Common myeloid progenitor, CD34-positive (primary cell): ENCODE results near the gene F2RL1.
A peak's percentile ranks its signal among the peaks of the same experiment; 100 is the strongest.
"Not testable (repeated sequence)": the region's sequence is repeated elsewhere in the genome, so short reads cannot be mapped to it uniquely, and the experiment has no call there.

Source experiments
- CTCF ChIA-PET: fragments of 350-600 bp; sonication (Branson Sonifier 250); formaldehyde crosslinking; loops from one replicate; lab custom pipeline; 2021; ENCODE audit warnings: antibody characterized with exemption; lab: Charles Lee
- POLR2A ChIA-PET: fragments of 350-600 bp; sonication (Branson Sonifier 250); formaldehyde crosslinking; loops from one replicate; lab custom pipeline; 2021; ENCODE audit warnings: antibody characterized with exemption; lab: Charles Lee
- DNase-seq, 3 donors: peaks; one replicate each; pipeline versions ENCODE4 v3.0.0 to v3.0.0-alpha.2; 2013
- H3K27ac ChIP-seq, 2 experiments: 1 replicate in 1 of 2; 2 replicates in 1 of 2; pipeline ENCODE4 v1.7.0; 2013; ENCODE audit warnings: inconsistent platforms in 2 of 2, low read length in 2 of 2, mild to moderate bottlenecking in 2 of 2, low read depth in 1 of 2, moderate library complexity in 1 of 2; ENCODE audit not compliant: severe bottlenecking in 2 of 2, insufficient read depth in 1 of 2, poor library complexity in 1 of 2
- H3K27me3 ChIP-seq, 5 experiments: replicated peaks in 2 of 5; 1 replicate in 3 of 5; 2 replicates in 2 of 5; pipeline versions ENCODE4 v1.6.1 to v1.7.0; 2013; ENCODE audit warnings: low read length in 4 of 5, mild to moderate bottlenecking in 2 of 5, moderate library complexity in 2 of 5, inconsistent platforms in 1 of 5; ENCODE audit not compliant: insufficient read depth in 5 of 5, control insufficient read depth in 4 of 5
- H3K36me3 ChIP-seq, 4 experiments: 1 replicate in 2 of 4; 2 replicates in 2 of 4; pipeline versions ENCODE4 v1.6.1 to v1.7.0; 2013; ENCODE audit warnings: low read length in 3 of 4, control low read depth in 1 of 4, mild to moderate bottlenecking in 1 of 4; ENCODE audit not compliant: control insufficient read depth in 4 of 4, insufficient read depth in 4 of 4
- H3K4me1 ChIP-seq, 4 experiments: 1 replicate in 3 of 4; 2 replicates in 1 of 4; pipeline versions ENCODE4 v1.6.1 to v1.7.1; 2013; ENCODE audit warnings: low read length in 3 of 4, mild to moderate bottlenecking in 3 of 4, control low read depth in 1 of 4, inconsistent platforms in 1 of 4, moderate library complexity in 1 of 4; ENCODE audit not compliant: control insufficient read depth in 4 of 4, insufficient read depth in 4 of 4; ENCODE audit errors: control extremely low read depth in 1 of 4
- H3K4me3 ChIP-seq, 7 experiments: 1 replicate in 4 of 7; 2 replicates in 3 of 7; pipeline versions ENCODE4 v1.5.1 to v1.7.0; 2013; ENCODE audit warnings: mild to moderate bottlenecking in 7 of 7, low read length in 6 of 7, moderate library complexity in 6 of 7, inconsistent platforms in 2 of 7, low read depth in 2 of 7, control low read depth in 1 of 7; ENCODE audit not compliant: insufficient read depth in 4 of 7, control insufficient read depth in 1 of 7; ENCODE audit errors: extremely low read depth in 1 of 7
- H3K9me3 ChIP-seq, 5 experiments: 1 replicate in 4 of 5; 2 replicates in 1 of 5; pipeline versions ENCODE4 v1.6.1 to v1.7.1; 2013; ENCODE audit warnings: low read length in 4 of 5, mild to moderate bottlenecking in 2 of 5, inconsistent platforms in 1 of 5, low read depth in 1 of 5, moderate library complexity in 1 of 5; ENCODE audit not compliant: control insufficient read depth in 4 of 5, insufficient read depth in 2 of 5; ENCODE audit errors: control extremely low read depth in 1 of 5
- WGBS: methylation state at CpG from one replicate; pipeline ENCODE4 v1.1.5; 2013; ENCODE audit not compliant: insufficient coverage; 5-methylcytosine and 5-hydroxymethylcytosine counted together

The F2RL1 gene

DNA sequence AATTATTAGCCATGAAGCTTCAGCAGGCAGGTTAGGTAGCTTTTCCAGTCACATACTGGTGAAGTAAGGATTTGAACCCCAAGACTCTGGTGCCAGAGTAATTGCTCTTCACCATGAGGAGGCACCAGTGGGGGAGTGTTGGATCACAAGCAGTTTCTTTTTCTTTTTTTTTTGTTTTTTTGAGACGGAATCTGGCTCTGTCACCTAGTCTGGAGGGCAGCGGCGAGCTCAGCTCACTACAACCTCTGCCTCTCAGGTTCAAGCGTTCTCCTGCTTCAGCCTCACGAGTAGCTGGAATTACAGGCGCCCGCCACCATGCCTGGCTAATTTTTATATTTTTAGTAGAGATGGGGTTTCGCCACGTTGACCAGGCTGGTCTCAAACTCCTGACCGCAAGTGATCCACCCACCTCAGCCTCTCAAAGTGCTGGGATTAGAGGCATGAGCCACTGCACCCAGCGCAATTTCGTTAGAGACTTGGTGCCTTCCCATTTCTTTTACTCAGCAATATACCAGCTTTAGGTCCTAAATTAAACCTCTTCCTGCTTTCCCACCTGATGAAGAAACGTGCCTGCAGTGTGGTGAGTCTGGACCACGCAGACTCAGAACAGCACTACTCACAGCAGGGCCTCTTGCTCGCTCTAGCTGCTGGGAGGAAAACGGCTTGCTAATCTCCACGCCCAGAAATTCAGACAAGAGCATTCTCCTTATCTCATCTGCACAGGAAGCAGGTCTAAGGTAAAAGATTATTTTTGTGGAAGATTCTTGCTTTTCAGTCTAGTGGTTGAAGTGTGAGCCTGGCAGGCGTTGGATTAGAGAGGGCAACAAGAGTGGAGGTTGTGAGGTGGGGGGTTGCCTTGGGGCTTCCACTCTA lies 30.8 kb downstream of the F2RL1 start, which contains the start of gene S100Z:
TSS of gene S100Z (plus strand) at position 596 of the 873 bp plus-strand sequence. CDS start 25,346 bp downstream, outside the sequence.
- WGBS: 25% methylated on average over 9 of the region's 18 CpGs
- H3K4me1 ChIP-seq: peaks cover 33 to 77% (median 68%) of the 10 kb centered on the region in 4 experiments
- ChIA-PET CTCF (interaction anchor here (0.7 to 2.2 kb wide), 9 partner anchors 9 to 172 kb away, joined by 3 to 12 read pairs (median 4); partner anchors contain the start of genes CRHBP and F2RL1), POLR2A (no interaction called here)
- H3K36me3 ChIP-seq: peaks cover 0 to 6% (median 0%) of the 10 kb centered on the region in 4 experiments
- peak within 1 kb of the TSS in 6 of 7 experiments; percentile 20 to 81 (median 53) for H3K4me3 ChIP-seq
- H3K9me3 ChIP-seq: no peaks in the 10 kb centered on the region
- no peaks in the 10 kb centered on the region for H3K27me3 ChIP-seq
- DNase-seq: peak; percentile 90 to 98 (median 95)
- H3K27ac ChIP-seq: peak within 1 kb of the TSS; percentile 23 to 73

GRCh38 chr5:76850543-76851145 lies 31.8 kb downstream of the F2RL1 start:
- ChIA-PET POLR2A (interaction anchor here (1.4 kb wide), 1 partner anchor 31 kb away, joined by 7 read pairs; no protein-coding TSS in a partner anchor), CTCF (interaction anchor here (0.7 to 2.2 kb wide), 3 partner anchors 9 to 16 kb away, joined by 3 to 12 read pairs (median 5); no protein-coding TSS in a partner anchor)
- Histone ChIP-seq H3K27ac (peak overlapping the region; percentile 23 to 73), H3K4me3 (peak overlapping the region in 6 of 7 experiments; percentile 20 to 81 (median 53)), H3K36me3 (peaks cover 0 to 9% (median 0%) of the 10 kb centered on the region in 4 experiments), H3K9me3 (no peaks in the 10 kb centered on the region), H3K27me3 (no peaks in the 10 kb centered on the region), H3K4me1 (peaks cover 42 to 85% (median 77%) of the 10 kb centered on the region in 4 experiments)
- 80% methylated on average over 8 of the region's 8 CpGs for WGBS
- no peak for DNase-seq

- Histone ChIP-seq H3K36me3 (peaks cover 0 to 9% (median 0%) of the 10 kb centered on the region in 4 experiments), H3K4me1 (peaks cover 48 to 96% (median 89%) of the 10 kb centered on the region in 4 experiments), H3K4me3 (peak overlapping the region in 6 of 7 experiments; percentile 16 to 81 (median 52)), H3K27me3 (no peaks in the 10 kb centered on the region), H3K9me3 (no peaks in the 10 kb centered on the region), H3K27ac (peak overlapping the region; percentile 23 to 73)
- CTCF ChIA-PET: interaction anchor here (1.1 to 1.4 kb wide), 4 partner anchors 10 to 113 kb away, joined by 4 to 5 read pairs (median 4); no protein-coding TSS in a partner anchor
- POLR2A ChIA-PET: interaction anchor here (0.6 to 1.4 kb wide), 3 partner anchors 10 to 83 kb away, joined by 3 to 7 read pairs (median 4); no protein-coding TSS in a partner anchor
- WGBS: 24% methylated on average over 4 of the region's 7 CpGs
- DNase-seq: peak; percentile 40 to 86 (median 79)
Observed at GRCh38 chr5:76851728-76852369, 33.0 kb downstream of the F2RL1 start.

- WGBS: 86% methylated on average over 2 of the region's 2 CpGs
- H3K27me3 ChIP-seq: no peaks in the 10 kb centered on the region
- ChIA-PET CTCF (interaction anchor here (0.8 to 1.3 kb wide), 3 partner anchors 30 to 114 kb away, joined by 3 to 4 read pairs (median 4); no protein-coding TSS in a partner anchor), POLR2A (interaction anchor here (1.0 kb wide), 1 partner anchor 100 kb away, joined by 3 read pairs; the partner anchor contains the start of gene CRHBP)
- H3K36me3 ChIP-seq: peaks cover 0 to 9% (median 0%) of the 10 kb centered on the region in 4 experiments
- peak overlapping the region in 1 of 2 experiments; percentile 73 for H3K27ac ChIP-seq
- no peak for DNase-seq
- H3K4me3 ChIP-seq: peak overlapping the region in 1 of 7 experiments; percentile 81
- H3K4me1 ChIP-seq: peaks cover 42 to 96% (median 94%) of the 10 kb centered on the region in 4 experiments
- H3K9me3 ChIP-seq: no peaks in the 10 kb centered on the region
Observed at GRCh38 chr5:76852772-76853171, 33.9 kb downstream of the F2RL1 start.

- H3K9me3 ChIP-seq, DNase-seq, POLR2A ChIA-PET, H3K4me3 ChIP-seq, H3K27me3 ChIP-seq: not testable (repeated sequence)
- peaks cover 0 to 13% (median 0%) of the 10 kb centered on the region in 4 experiments for H3K36me3 ChIP-seq
- WGBS: no CpG with 5 or more reads among the region's 3 CpGs
- H3K4me1 ChIP-seq: peaks cover 42 to 97% (median 96%) of the 10 kb centered on the region in 4 experiments
- peak overlapping the region; percentile 28 to 84 for H3K27ac ChIP-seq
- CTCF ChIA-PET: interaction anchor here (1.4 to 1.6 kb wide), 2 partner anchors 11 to 12 kb away, joined by 3 to 4 read pairs; no protein-coding TSS in a partner anchor
Observed at GRCh38 chr5:76853741-76854140, 34.9 kb downstream of the F2RL1 start.

DNA sequence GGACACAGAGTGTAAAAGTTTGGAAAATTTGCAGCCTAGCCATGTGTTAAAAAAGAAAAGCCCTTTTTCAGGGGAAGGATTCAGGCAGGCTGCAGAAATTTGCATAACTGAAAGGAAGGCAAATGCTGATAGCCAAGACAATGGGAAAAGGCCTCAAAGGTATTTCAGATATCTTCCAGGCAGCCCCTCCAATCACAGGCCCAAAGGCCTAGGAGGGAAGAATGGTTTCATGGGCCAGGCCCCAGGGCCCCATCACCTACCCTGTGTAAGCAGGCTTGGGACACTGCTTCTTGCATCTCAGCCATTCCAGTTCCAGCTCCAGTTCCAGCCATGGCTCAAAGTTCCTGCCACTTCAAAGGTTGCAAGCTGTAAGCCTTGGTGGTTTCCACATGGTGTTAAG lies 35.8 kb downstream of the F2RL1 start:
- H3K4me1 ChIP-seq: peaks cover 39 to 97% (median 91%) of the 10 kb centered on the region in 4 experiments
- H3K27ac ChIP-seq: peak overlapping the region; percentile 28 to 84
- no peaks in the 10 kb centered on the region for H3K27me3 ChIP-seq
- DNase-seq: no peak
- peak overlapping the region in 2 of 7 experiments; percentile 2 to 42 for H3K4me3 ChIP-seq
- peaks cover 0 to 14% (median 0%) of the 10 kb centered on the region in 4 experiments for H3K36me3 ChIP-seq
- CTCF ChIA-PET: interaction anchor here (0.9 to 1.6 kb wide), 6 partner anchors 10 to 161 kb away, joined by 3 to 5 read pairs (median 4); partner anchors contain the start of gene F2RL1
- H3K9me3 ChIP-seq: no peaks in the 10 kb centered on the region
- POLR2A ChIA-PET: no interaction called here
